ENCODE measurements around the gene RHCG.

- no peak for TF ChIP-seq EZH2phosphoT487 (IDR thresholded peaks at IDR 0.05; ENCODE audit: insufficient read depth, low read depth)
- TF ChIP-seq EZH2 (IDR thresholded peaks at IDR 0.05; ENCODE audit: insufficient read depth, poor library complexity, severe bottlenecking): no peak
These were observed 26.8 kb downstream of the RHCG start for GRCh38 chr15:89469426-89470096.
